ENCODE data around the gene SLC27A5.

DNA sequence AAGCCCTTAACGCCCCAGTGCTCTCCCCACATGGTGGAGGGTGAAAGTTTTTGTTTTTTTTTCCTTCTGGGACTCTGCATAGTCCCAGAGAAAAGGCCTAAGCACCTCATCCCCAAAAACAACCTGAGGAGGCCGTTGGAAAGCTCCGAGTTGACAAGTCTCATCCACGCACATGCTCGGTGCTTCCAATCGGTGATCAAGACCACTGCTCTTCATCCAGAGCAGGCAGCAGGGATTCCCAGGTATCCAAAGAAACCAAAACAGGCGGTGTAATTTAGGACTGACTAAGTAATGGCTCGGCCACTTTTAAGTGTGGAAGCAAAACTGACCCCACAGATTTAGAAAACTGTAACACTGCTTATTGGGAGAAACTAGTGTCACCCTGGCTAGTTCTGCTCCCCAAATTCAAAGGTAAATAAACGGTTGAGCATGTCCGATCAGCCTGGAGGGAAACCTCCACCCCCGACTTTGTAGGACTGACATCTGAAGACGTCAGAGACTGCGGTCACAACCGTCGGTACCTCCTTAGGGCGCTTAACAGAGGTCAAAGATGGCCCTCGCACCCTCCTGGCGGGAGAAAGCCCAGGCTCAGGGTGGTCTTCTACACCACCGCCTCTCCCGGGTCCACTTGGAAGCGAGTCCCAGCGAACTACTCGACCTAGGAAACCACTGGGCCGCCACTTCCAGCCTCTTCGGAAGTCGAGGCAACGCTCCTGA is 36.6 kb downstream of the SLC27A5 start:
- TF ChIP-seq, protein P1, sequence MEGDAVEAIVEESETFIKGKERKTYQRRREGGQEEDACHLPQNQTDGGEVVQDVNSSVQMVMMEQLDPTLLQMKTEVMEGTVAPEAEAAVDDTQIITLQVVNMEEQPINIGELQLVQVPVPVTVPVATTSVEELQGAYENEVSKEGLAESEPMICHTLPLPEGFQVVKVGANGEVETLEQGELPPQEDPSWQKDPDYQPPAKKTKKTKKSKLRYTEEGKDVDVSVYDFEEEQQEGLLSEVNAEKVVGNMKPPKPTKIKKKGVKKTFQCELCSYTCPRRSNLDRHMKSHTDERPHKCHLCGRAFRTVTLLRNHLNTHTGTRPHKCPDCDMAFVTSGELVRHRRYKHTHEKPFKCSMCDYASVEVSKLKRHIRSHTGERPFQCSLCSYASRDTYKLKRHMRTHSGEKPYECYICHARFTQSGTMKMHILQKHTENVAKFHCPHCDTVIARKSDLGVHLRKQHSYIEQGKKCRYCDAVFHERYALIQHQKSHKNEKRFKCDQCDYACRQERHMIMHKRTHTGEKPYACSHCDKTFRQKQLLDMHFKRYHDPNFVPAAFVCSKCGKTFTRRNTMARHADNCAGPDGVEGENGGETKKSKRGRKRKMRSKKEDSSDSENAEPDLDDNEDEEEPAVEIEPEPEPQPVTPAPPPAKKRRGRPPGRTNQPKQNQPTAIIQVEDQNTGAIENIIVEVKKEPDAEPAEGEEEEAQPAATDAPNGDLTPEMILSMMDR (IDR thresholded peaks at IDR 0.05), result no peak
- no peak for TF ChIP-seq POLR2A (IDR thresholded peaks at IDR 0.05)

All from uterus (tissue), 2 donors.